SW 1271 (cell line): ENCODE data around the gene RSPO3.
"Not testable (repeated sequence)": the region's sequence is repeated elsewhere in the genome, so short reads cannot be mapped to it uniquely, and the experiment has no call there.

ENCODE experiments used
- DNase-seq, 2 experiments: peaks; one replicate each; lab custom pipeline; 2025; lab: John Stamatoyannopoulos, UW

The RSPO3 gene, protein sequence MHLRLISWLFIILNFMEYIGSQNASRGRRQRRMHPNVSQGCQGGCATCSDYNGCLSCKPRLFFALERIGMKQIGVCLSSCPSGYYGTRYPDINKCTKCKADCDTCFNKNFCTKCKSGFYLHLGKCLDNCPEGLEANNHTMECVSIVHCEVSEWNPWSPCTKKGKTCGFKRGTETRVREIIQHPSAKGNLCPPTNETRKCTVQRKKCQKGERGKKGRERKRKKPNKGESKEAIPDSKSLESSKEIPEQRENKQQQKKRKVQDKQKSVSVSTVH

DNA sequence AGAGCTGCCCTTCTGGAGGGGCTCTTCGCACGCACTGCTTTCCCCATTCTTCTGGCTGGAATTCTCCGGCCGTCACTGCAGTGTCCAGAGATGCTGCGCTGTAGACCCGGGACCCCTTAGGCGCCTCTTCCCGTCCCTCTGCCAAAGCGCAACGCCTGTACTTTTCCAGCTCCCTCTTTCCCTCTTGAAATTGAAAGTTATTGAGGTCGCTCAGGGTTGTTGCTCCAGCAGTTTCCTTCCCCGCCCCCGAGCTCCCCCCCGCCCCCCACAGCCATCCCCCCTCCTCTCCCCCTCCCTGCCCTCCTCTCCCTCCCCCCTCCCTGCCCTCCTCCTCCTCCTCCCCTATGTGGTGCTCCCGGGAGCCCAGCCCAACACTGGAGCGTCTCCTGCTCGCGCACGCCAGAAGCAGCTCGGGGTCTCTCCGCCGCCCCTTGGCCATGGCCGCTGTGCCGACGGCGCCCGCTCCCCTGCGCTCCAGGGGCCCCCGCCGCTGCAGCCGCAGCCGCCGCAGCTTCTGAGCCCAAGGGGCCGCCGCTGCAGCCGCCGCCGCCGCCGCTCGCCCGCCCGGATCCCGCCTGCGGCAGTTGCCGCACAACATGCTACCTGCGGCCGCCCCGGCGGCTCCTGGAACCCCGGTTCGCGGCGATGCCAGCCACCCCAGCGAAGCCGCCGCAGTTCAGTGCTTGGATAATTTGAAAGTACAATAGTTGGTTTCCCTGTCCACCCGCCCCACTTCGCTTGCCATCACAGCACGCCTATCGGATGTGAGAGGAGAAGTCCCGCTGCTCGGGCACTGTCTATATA, at the start of gene RSPO3:
Gene RSPO3 (plus strand): TSS at position 374 of the 804 bp plus-strand sequence. CDS start 522 bp downstream, outside the sequence.
- DNase-seq, result peak in 1 of 2 experiments; percentile 25

DNA sequence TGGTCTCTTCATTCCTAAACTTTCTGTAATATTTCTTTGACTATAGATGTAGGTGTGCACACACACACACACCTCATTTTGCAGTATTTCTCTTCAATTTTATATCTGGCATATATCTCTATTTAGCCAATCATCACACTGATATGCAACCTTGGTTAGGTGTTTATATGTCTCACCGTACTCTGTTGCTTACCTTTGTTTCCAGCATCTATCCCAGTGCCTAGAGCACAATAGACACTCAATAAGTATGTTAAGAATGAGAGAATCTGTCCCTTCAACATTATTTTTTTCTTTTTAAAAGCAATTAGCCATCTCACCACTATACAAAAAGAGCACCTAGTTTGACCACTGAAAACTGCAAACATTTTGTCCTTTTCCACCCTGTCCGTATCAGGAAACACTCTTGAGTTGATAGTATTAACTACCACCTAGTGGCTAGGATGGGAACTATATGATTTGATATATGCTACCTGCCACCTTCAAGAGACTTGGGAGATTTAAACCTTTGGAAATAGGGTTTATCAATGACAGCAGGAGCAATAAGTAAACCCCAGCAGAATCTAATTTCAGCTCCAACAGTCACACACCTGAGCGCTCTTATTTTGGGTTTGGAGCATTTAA, 48.7 kb upstream of the RSPO3 start:
- peak in 1 of 2 experiments; percentile 42 for DNase-seq

- no peak for DNase-seq
These were observed 45.2 kb upstream of the RSPO3 start for GRCh38 chr6:127073222-127073621.

- no peak for DNase-seq
These were observed 42.0 kb upstream of the RSPO3 start for GRCh38 chr6:127076466-127076865.

GRCh38 chr6:127077886-127078285, 40.6 kb upstream of the RSPO3 start:
- no peak for DNase-seq

DNA sequence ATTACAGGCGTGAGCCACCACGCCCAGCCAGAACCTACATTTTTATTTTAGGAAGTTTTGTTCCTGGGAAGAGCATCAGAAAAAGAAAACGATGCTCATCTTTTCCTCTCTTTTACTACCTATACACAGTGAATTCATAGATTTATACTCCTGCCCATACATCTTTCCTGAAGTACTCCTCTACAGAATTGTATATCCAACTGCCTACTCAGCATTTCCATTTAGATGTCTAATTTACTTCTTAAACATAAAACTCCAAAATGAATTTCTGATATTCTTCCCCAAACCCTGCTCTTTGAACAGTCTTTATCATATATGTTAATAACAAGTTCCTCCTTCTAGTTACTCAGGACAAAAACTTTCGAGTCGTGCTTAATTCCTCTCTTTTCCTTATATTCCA, 39.8 kb upstream of the RSPO3 start:
- no peak for DNase-seq

- no peak for DNase-seq
These were observed 38.8 kb upstream of the RSPO3 start for GRCh38 chr6:127079681-127080080.

GRCh38 chr6:127080081-127080480, 38.4 kb upstream of the RSPO3 start:
- DNase-seq, result no peak

DNA sequence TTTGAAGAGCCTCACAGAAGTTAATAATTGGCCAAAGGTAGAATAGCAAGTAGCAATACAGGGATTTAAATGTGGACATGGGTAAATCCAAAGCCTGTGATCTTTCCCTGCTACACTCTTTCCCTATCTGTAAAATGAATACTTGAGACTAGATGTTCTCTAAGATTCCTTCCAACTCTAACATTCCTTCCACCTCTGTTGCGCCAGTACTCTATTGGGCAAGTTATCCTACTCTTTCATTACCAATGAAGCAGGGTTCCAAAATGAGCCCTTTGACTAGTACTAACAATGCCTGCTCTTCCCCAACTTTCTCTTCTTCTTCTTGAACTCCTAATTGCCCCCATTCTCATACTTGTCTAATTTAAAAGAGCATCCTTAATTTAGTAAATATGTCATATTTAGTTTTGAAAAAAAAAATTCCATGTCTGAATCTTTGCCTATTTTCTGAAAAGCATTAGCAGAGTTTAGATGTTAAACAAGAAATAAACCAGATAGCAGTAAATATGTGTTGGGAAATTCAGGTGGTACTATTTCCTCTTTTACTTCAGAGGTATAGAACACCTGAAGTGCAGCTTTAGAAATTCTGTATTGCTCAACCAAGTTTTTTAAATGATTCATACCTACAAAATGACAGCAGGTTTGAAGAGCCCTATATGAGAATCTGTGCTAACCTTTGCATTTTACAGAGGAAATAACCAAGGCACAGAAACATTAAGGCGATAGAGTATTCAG, 35.1 kb upstream of the RSPO3 start:
- no peak for DNase-seq

DNA sequence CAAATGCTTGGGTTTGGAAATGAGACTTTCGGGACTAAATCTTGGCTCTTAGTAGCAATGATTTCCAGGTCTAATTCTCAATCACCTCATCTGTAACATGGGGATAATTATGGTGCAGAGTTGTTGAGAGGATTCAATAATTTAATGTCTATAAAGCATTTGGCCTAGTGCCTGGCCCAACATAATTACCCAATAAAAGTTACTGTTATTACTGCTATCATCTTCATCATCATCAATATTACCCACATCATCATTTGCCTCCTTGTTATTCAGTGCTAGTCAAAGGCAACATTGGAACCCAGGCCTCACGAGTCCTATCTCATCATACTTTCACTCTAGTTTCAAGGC, 34.5 kb upstream of the RSPO3 start:
- DNase-seq, result no peak

DNA sequence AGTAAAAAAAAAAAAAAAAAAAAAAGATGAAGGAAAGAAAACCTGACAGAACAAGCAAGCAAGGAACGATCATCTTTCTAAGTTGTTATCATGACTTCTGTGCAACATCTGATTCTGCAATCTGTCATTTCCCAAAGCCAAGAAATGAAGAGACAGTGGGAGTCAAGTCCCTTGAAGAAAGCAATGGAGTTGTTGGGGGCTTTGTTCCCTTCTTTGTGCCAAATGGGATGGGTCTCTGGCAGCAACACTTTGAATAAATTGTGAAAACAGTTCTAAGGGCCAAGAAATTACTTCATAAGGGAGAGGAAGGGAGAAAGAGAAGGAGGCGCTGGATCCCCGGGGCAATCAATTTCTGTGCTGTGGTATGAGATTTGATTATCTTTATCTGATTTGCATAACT, 33.3 kb upstream of the RSPO3 start:
- DNase-seq, result no peak

- DNase-seq, result no peak
These were observed 28.4 kb upstream of the RSPO3 start for GRCh38 chr6:127090051-127090450.

GRCh38 chr6:127092466-127092865, 26.0 kb upstream of the RSPO3 start:
- no peak for DNase-seq

DNA sequence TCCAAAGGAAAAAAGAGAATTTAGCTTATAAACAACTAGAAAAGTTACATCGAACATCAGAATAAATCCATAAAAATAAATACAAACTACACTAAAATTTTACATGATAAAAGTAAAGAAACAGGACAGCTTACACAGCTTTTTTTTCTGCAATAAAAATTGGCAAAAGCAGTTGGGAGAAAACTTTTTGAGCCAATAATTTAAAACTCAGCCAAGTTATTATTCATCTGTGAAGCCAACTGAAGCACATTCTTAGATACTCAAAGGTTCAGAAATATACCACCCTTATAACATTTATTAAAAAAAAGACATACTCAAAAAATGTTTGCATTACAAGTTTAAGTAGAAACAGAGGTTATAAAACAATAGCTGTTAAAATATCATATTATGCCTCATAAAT, 23.7 kb upstream of the RSPO3 start:
- DNase-seq, result no peak

- DNase-seq, result no peak
These were observed 22.3 kb upstream of the RSPO3 start for GRCh38 chr6:127096167-127096566.

- not testable (repeated sequence) for DNase-seq
These were observed 21.0 kb upstream of the RSPO3 start for GRCh38 chr6:127097442-127097841.

DNA sequence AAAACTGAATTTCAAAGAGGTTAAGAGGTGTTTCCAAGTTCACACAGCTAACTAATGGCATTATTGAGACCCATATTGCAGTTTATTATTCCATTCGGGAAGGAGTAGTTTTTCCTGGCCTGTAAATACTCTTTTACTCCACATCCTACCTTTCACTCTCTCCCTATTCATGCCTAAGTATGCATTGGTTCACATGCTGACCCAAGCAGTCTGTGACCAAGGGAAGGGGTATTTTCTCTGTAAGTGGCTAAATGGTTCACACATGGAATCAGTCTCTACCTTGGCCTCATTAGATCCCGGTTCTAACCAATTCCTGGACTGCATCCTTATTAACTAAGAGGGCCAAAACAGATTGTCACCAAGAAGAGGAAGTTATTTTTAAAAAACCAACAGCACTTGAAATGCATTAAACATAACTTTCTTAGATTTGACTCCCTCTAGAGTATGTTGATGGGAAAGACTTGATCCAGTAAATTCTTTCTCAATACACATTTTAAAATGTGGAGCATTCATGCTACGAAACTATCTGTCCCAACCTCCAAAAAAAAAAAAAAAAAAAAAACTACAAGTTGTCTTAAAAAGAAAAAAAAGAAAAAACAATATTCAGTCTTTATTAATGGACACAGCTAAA, 17.8 kb upstream of the RSPO3 start:
- peak in 1 of 2 experiments; percentile 59 for DNase-seq

GRCh38 chr6:127102299-127102698, 16.2 kb upstream of the RSPO3 start:
- peak; percentile 47 to 72 for DNase-seq

GRCh38 chr6:127102859-127103258, 15.6 kb upstream of the RSPO3 start:
- DNase-seq, result no peak

DNA sequence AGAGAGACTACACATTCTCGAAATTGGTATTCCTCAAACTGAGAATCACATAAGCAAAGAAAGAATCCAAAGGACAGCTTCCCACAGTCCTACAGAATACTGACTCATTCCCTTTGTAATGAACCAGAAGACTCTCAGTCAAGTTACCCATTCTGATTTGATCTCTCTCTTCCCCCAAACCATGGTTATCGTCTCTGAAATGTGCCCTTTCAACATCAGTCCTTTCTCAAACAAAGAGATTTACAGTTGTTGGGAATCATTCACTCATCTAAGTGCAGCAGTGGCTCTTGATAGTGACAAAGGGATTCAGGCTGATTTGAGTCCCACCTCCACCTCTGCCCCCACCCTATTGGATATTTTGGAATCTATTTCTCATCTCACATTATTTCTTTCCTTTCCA, 15.0 kb upstream of the RSPO3 start:
- DNase-seq, result no peak

GRCh38 chr6:127107916-127108315, 10.6 kb upstream of the RSPO3 start:
- no peak for DNase-seq

DNA sequence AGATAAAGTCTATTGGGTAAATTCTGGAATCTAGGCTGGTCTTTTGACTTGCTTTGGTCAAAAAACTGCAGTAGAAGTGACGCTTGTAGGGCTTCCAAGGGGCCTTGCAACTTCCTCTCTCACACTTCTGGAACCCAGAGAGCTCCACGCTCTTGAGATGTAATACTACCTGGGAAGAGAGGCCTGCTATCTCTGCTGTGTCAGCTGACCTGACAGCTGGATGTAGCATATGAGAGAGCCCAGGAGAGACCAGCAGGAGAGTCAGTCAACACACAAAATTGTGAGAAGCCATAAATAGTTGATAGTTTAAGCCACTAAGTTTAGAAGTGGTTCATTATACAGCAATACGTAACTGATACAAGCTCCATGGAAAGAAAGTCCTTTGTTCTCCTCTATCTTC, 7.8 kb upstream of the RSPO3 start:
- no peak for DNase-seq
